ENCODE results near the gene TAS1R3.

Gene TAS1R3

DNA sequence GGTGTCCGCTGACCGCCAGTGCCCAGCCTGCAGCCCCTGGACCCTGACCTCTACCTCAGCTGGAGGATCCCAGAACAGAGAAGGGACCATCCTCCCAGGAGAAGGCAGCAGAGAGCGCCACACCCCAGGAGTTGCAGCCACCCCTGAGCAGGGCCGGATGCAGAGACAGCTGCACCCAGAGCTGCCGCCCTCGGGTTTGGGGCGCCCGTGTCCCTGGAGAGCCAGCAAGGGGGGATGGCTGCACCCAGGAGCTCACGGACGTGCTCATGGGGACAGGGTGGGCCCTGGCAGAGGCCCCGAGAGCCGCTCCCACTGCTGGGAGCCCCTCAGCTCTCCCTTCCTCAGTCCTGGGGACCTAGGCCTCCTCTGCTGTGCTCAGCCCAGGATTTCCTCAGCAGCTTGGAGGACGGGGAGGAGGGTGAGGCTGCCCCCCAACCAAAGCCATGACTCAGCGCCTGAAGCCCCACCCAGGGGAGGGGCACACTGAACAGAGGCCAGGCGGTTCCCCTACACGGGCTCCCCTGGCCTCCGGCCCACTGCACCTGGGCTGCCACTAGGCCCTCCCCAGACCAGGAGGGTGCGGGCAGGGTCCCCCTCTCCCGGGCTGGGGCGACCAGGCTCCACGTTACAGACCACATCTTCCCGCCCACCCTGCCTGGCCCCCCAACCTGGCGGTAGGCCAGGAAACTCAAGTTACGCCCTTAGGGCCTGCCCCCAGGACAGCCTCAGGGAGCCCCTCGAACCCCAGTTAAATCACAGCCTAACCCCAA, 25.6 kb upstream of the TAS1R3 start:
- Histone ChIP-seq H3K4me3 (ENCODE audit: extremely low read depth, insufficient read depth, low read length, poor library complexity, severe bottlenecking) (peak overlapping the region; percentile 79), H3K36me3 (ENCODE audit: control insufficient read depth, insufficient read depth, low read length) (peaks cover under 1% of the 10 kb centered on the region), H3K9me3 (ENCODE audit: control insufficient read depth, low read length) (no peaks in the 10 kb centered on the region), H3K27ac (ENCODE audit: low read depth, low read length, severe bottlenecking) (peak overlapping the region; percentile 68), H3K4me1 (ENCODE audit: control insufficient read depth, insufficient read depth, low read length, poor library complexity, severe bottlenecking) (peaks cover 33% of the 10 kb centered on the region)
- 55 to 60% methylated on average over 17 to 25 of the region's 25 CpGs for WGBS, 2 experiments (ENCODE audit: insufficient coverage in 2 of 2)

DNA sequence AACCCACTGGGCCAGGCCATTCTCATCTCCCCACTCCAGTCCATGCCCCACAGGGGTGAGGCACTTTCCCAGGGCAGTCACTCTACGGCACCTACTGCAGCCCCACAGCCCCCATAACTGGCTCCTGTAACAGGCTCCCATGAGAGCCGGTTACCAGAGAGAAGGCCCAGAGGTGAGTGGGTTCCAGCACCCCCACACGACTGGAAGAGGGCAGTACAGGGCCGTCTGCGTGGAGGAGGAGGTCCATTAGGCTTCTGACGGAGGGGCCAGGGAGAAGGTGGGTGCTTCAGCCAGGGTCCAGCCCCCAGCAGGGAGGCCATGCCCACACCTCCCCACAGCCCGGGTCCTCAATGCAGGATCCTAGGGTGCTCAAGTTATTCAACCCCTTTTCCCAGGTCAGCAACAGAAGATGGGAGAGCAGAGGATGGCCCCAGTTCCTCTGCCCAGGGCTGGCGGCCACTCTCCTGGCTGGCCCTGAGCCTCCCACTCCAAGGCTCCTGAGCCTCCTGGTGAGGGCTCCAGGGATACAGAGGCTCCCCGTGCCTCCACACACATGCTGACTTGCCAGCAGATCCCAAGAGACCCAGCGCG, 24.9 kb upstream of the TAS1R3 start:
- H3K4me3 ChIP-seq (ENCODE audit: extremely low read depth, insufficient read depth, low read length, poor library complexity, severe bottlenecking) = peak overlapping the region; percentile 79
- H3K9me3 ChIP-seq (ENCODE audit: control insufficient read depth, low read length) = no peaks in the 10 kb centered on the region
- WGBS, 2 experiments (ENCODE audit: insufficient coverage in 2 of 2) = 47 to 69% methylated on average over 8 to 10 of the region's 11 CpGs
- H3K27ac ChIP-seq (ENCODE audit: low read depth, low read length, severe bottlenecking) = peak overlapping the region; percentile 68
- peaks cover 33% of the 10 kb centered on the region for H3K4me1 ChIP-seq (ENCODE audit: control insufficient read depth, insufficient read depth, low read length, poor library complexity, severe bottlenecking)
- H3K36me3 ChIP-seq (ENCODE audit: control insufficient read depth, insufficient read depth, low read length) = peaks cover 6% of the 10 kb centered on the region

DNA sequence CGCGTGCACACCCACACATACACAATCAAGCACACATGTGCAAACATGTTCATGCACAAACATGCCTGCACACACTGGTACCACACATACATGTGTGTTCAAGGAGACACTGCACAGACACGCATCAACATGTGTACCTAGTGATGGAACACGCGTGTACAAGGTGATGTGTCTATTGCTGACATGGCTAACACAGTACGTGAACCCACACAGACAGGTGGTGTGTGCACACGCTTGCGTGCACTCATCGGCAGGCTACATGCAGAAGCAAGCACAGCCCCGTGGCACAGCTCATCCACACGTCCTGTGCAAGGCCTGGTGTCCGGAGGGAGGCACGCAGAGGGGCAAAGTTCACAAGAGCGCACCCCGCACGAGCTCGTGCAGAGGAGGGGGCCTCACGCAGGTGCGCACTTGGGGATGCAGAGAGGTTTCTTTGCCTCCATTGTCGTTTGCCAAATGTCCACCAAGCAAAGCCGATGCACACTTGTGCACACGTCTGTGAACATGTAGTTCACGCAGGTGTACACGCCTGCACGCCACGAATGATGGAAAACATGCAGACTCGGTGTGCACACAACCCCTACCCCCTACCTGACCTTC, 24.3 kb upstream of the TAS1R3 start:
- WGBS, 2 experiments (ENCODE audit: insufficient coverage in 2 of 2) = 73 to 75% methylated on average over 25 to 27 of the region's 27 CpGs
- Histone ChIP-seq H3K27ac (ENCODE audit: low read depth, low read length, severe bottlenecking) (no peak overlapping the region), H3K4me1 (ENCODE audit: control insufficient read depth, insufficient read depth, low read length, poor library complexity, severe bottlenecking) (peaks cover 33% of the 10 kb centered on the region), H3K36me3 (ENCODE audit: control insufficient read depth, insufficient read depth, low read length) (peaks cover 12% of the 10 kb centered on the region), H3K9me3 (ENCODE audit: control insufficient read depth, low read length) (no peaks in the 10 kb centered on the region), H3K4me3 (ENCODE audit: extremely low read depth, insufficient read depth, low read length, poor library complexity, severe bottlenecking) (peak overlapping the region; percentile 79)

DNA sequence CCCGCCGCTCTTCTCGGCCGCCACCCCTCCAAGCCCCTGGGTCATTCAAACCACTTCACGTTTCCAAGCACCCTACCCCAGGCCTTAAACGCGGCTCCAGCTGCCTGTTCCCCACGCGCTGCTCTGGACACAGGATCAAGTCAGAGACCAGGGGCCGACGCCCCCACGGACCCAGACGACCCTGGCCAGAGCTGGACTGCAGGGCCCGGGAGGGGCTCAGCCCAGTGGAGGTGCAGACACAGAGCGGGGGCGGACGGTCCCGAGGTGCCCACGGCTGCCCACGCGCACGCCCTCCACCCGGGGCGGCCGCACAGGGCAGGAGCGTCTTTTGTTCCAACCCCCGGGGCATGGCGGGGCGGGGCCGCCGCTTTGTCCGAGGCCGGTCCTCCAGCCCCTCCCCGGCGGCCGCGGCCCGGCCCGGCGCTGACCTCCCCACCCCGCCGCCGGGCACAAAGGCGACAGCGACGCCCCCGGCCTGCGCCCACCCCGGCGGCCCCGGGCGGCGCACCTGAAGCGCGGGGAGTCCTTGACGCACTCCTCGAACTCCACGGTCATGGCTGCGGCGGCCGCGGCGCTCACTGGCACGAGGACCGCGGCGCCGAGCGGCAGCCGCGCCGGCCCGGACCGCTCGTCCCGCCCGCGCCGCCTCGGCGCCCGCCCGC, 23.7 kb upstream of the TAS1R3 start:
- Histone ChIP-seq H3K36me3 (ENCODE audit: control insufficient read depth, insufficient read depth, low read length) (peaks cover 16% of the 10 kb centered on the region), H3K27ac (ENCODE audit: low read depth, low read length, severe bottlenecking) (peak overlapping the region; percentile 36), H3K9me3 (ENCODE audit: control insufficient read depth, low read length) (no peaks in the 10 kb centered on the region), H3K4me3 (ENCODE audit: extremely low read depth, insufficient read depth, low read length, poor library complexity, severe bottlenecking) (peak overlapping the region; percentile 79), H3K4me1 (ENCODE audit: control insufficient read depth, insufficient read depth, low read length, poor library complexity, severe bottlenecking) (peaks cover 33% of the 10 kb centered on the region)
- 3% methylated on average over 50 to 56 of the region's 83 CpGs for WGBS, 2 experiments (ENCODE audit: insufficient coverage in 2 of 2)

DNA sequence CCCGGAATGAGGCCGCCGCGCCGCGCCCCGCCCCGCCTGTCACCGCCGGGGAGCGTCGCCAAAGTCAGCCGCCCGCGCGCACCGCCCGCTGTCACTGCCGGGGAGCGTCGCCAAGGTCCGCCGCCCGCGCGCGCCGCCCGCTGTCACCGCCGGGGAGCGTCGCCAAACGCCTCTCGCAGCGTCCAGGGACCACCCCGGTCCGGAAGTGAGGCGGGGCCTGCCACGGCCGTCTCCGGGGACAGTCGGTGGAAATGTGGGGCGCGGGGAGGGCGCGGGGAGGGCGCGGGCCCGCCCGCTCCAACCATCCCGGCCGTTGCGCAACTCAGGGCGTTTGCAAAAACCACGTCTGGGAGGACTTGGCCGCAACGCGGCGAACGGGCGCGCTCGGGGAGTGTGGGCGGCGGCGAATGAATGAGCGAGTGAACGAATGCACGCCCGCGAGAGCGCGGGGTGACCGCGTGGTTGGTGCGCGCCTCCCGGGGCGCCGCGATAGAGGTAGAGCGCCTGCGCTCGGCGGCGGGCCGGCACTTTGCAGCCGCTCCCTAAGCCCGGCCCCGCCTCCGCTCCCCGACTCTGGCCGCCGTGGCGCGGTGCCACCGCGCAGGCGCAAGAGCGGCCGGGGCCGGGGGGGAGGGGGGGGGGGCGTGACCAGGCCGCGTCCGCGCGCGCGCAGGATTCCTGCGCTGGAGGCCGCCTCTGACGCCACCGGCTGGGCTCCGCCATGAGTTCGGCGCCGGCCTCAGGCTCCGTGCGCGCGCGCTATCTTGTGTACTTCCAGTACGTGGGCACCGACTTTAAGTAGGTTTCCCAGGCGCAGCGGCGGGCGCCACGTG, 22.9 kb upstream of the TAS1R3 start, which contains the start of the genes ACAP3 and PUSL1:
Gene ACAP3, minus strand, starts transcription at position 8 of the 833 bp plus-strand sequence. CDS start 115 bp downstream, outside the sequence.
Gene PUSL1, plus strand, starts transcription at position 675 of the 833 bp plus-strand sequence. Its CDS starts 47 bp downstream, at position 722.
- Histone ChIP-seq H3K36me3 (ENCODE audit: control insufficient read depth, insufficient read depth, low read length) (peaks cover 21% of the 10 kb centered on the region), H3K4me1 (ENCODE audit: control insufficient read depth, insufficient read depth, low read length, poor library complexity, severe bottlenecking) (peaks cover 33% of the 10 kb centered on the region), H3K27ac (ENCODE audit: low read depth, low read length, severe bottlenecking) (peak within 1 kb of the TSS; percentile 95), H3K4me3 (ENCODE audit: extremely low read depth, insufficient read depth, low read length, poor library complexity, severe bottlenecking) (peak within 1 kb of the TSS; percentile 79), H3K9me3 (ENCODE audit: control insufficient read depth, low read length) (no peaks in the 10 kb centered on the region)
- 0% methylated on average over 76 to 103 of the region's 131 CpGs for WGBS, 2 experiments (ENCODE audit: insufficient coverage in 2 of 2)

DNA sequence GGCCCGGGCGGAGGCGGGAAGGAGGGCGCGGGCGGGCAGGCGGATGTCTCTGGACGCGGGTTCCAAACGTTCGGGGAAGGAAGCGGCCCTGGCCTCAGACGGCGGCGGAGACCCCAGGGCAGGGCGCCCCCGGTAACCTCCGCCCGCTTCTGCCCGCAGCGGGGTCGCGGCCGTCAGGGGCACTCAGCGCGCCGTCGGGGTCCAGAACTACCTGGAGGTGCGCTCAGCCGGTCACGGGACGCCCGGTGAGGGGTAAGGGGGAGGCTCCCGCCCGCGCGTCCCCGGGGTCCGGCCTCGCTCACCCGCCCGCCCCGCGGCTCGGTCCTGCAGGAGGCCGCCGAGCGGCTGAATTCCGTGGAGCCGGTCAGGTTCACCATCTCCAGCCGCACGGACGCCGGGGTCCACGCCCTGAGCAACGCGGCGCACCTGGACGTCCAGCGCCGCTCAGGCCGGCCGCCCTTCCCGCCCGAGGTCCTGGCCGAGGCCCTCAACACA, 22.3 kb upstream of the TAS1R3 start:
- H3K27ac ChIP-seq (ENCODE audit: low read depth, low read length, severe bottlenecking) = peak overlapping the region; percentile 74
- WGBS, 2 experiments (ENCODE audit: insufficient coverage in 2 of 2) = 0 to 1% methylated on average over 55 to 61 of the region's 66 CpGs
- H3K4me3 ChIP-seq (ENCODE audit: extremely low read depth, insufficient read depth, low read length, poor library complexity, severe bottlenecking) = peak overlapping the region; percentile 79
- no peaks in the 10 kb centered on the region for H3K9me3 ChIP-seq (ENCODE audit: control insufficient read depth, low read length)
- H3K36me3 ChIP-seq (ENCODE audit: control insufficient read depth, insufficient read depth, low read length) = peaks cover 28% of the 10 kb centered on the region
- peaks cover 32% of the 10 kb centered on the region for H3K4me1 ChIP-seq (ENCODE audit: control insufficient read depth, insufficient read depth, low read length, poor library complexity, severe bottlenecking)

DNA sequence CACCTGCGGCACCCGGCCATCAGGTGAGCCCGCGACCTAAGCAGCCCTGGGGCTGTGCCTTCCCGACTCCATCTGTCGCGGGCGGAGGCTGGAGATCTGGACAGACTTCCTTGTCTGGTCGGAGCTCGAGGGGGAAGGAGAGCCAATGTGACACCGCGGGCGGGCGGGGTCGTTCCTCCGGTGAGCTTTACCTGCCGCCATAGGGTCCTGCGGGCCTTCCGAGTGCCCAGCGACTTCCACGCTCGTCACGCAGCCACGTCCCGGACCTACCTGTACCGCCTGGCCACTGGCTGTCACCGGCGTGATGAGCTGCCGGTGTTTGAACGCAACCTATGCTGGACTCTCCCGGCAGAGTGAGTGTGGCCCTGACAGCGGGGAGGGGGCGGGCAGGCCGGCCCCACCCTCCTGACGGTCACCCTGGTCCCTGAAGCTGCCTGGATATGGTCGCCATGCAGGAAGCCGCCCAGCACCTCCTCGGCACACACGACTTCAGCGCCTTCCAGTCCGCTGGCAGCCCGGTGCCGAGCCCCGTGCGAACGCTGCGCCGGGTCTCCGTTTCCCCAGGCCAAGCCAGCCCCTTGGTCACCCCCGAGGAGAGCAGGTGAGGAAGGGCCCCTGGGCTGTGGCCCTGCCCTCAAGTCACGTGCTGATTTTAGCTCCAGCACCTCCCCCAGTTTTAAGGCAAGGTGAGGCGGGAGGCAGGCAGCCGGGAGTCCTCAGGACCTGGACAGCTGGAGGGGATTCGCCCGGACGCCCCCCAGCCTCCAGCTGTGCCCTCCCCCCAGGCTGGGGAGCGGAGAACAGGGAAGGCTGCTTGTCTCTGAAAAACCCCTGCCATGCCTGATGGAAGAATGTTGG, 21.6 kb upstream of the TAS1R3 start:
- WGBS, 2 experiments (ENCODE audit: insufficient coverage in 2 of 2) = 21 to 26% methylated on average over 48 to 56 of the region's 57 CpGs

DNA sequence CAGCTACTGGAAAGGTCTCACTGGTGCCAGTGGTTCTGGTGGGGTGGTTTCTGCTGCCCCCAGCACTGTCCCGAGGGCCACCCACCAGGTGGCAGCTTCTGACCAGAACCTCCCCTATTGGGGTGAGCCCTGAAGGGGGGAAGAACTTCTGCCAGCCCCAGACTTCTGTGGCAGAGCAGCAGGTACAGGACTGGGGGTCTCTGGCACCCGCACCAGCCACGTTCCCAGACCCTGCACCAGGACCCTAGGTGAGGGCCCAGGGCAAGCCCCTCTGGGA, 21.0 kb upstream of the TAS1R3 start:
- Histone ChIP-seq H3K36me3 (ENCODE audit: control insufficient read depth, insufficient read depth, low read length) (peaks cover 39% of the 10 kb centered on the region), H3K9me3 (ENCODE audit: control insufficient read depth, low read length) (no peaks in the 10 kb centered on the region), H3K4me3 (ENCODE audit: extremely low read depth, insufficient read depth, low read length, poor library complexity, severe bottlenecking) (no peak overlapping the region), H3K4me1 (ENCODE audit: control insufficient read depth, insufficient read depth, low read length, poor library complexity, severe bottlenecking) (peaks cover 21% of the 10 kb centered on the region), H3K27ac (ENCODE audit: low read depth, low read length, severe bottlenecking) (no peak overlapping the region)
- 88 to 93% methylated on average over 3 of the region's 3 CpGs for WGBS, 2 experiments (ENCODE audit: insufficient coverage in 2 of 2)

More for the DNA sequence above, 21.6 kb upstream of the TAS1R3 start:
- no peak overlapping the region for H3K27ac ChIP-seq (ENCODE audit: low read depth, low read length, severe bottlenecking)
- H3K4me3 ChIP-seq (ENCODE audit: extremely low read depth, insufficient read depth, low read length, poor library complexity, severe bottlenecking) = peak overlapping the region; percentile 79
- H3K4me1 ChIP-seq (ENCODE audit: control insufficient read depth, insufficient read depth, low read length, poor library complexity, severe bottlenecking) = peaks cover 25% of the 10 kb centered on the region
- peaks cover 33% of the 10 kb centered on the region for H3K36me3 ChIP-seq (ENCODE audit: control insufficient read depth, insufficient read depth, low read length)
- H3K9me3 ChIP-seq (ENCODE audit: control insufficient read depth, low read length) = no peaks in the 10 kb centered on the region

DNA sequence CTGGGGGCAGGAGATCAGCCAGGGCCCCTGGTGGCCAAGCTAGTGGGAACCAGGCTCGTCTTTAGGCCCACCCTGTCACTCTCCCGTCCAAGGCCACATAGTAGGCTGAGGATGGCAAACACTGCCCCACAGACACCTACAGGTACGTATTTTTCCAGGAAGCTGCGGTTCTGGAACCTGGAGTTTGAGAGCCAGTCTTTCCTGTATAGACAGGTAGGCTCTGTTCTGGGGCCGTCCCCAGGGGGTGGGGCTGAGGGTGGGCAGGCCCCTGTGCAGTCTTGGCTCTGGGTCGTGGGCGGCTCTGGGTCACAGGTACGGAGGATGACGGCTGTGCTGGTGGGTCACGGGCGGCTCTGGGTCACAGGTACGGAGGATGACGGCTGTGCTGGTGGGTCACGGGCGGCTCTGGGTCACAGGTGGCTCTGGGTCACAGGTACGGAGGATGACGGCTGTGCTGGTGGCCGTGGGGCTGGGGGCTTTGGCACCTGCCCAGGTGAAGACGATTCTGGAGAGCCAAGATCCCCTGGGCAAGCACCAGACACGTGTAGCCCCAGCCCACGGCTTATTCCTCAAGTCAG, 20.5 kb upstream of the TAS1R3 start:
- Histone ChIP-seq H3K9me3 (ENCODE audit: control insufficient read depth, low read length) (no peaks in the 10 kb centered on the region), H3K27ac (ENCODE audit: low read depth, low read length, severe bottlenecking) (no peak overlapping the region), H3K4me1 (ENCODE audit: control insufficient read depth, insufficient read depth, low read length, poor library complexity, severe bottlenecking) (peaks cover 16% of the 10 kb centered on the region), H3K36me3 (ENCODE audit: control insufficient read depth, insufficient read depth, low read length) (peaks cover 39% of the 10 kb centered on the region), H3K4me3 (ENCODE audit: extremely low read depth, insufficient read depth, low read length, poor library complexity, severe bottlenecking) (no peak overlapping the region)
- WGBS, 2 experiments (ENCODE audit: insufficient coverage in 2 of 2) = 95 to 97% methylated on average over 19 to 20 of the region's 21 CpGs
